Tongue (tissue), 2 donors: ENCODE results near the gene CTBS. TPM values are rescaled to one million over a fixed set of nuclear protein-coding genes. Genes with fewer than 3 reads are reported as not detected.

Experiments used
- DNase-seq: peaks from one replicate; pipeline ENCODE4 v3.0.0-alpha.2; 2015
- total RNA-seq: library from RNA; depleted of rRNA; stranded (reverse); fragments of >200 nt; gene quantifications from one replicate; pipeline ENCODE4 v1.2.3, GENCODE V29; 2014

The CTBS gene
- total RNA-seq, 1 donor from 2014 or later: 9.4 TPM

DNA sequence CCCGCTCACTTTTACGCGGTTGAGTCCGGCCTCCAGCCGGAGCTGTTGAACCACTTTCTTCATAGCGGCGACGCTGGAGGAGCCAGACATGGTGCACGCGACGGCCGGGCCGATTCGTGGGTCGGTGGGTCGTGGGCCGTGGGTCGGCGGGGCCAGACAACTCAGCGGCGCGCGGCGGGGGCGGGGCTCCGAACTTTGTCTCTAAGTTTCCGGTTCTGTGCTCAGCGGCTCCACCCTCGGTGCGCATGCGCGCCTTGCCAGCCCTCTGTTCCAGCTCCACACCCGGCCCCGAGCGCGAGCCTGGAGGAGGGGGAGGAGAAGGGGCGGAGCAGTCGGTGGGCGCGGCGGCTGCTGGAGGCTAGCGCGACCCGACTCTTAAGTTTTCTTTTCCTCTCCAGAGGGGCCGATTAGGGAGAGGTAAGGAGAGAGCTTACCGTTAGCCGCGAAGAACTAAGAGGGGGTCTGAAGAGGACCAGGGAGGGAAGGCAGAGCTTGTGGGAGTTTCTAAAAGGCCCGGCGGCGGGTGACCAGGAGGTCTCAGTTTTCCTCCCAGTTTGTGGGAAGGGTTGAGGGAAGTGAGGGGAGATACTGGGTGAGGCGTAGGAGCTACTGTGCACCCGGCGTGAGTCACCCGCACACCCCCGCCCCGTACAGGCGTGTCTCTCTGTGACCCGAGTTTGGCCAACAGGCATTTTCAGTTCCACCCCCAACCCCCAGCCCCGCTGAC lies 68.1 kb downstream of the CTBS start, which contains the start of the genes GNG5 and SPATA1:
Gene GNG5 (minus strand): TSS at position 580 of the 727 bp plus-strand sequence. CDS start 490 bp downstream, at position 90.
Gene SPATA1 (plus strand): TSS at position 385 of the 727 bp plus-strand sequence. CDS start 9,974 bp downstream, outside the sequence.
- peak; percentile 100 for DNase-seq

DNA sequence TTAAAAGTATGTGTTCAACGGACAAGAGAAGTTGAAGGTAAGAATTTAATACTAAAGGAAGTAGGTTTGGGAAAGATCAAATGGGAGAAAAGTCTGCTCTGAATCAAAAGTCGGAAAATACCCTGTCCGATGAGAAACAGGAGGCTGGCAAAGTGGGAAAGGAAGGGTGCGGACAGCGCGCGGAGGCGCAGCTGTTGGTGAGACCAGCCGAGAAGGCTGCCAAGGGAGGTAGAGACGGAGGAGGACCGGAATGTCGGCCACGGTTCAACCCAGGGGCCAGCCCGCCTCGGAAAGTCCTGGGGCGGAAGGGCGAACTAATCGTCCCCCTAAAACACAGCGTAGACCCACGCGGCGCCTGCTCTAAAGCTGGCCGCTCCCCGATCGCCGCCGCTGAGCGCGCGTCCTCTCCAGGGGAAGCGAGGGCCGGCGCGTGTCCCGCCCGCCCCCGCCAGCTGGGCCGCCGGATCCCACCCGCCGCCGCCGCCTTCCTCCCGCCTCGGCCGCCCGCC lies 68.7 kb downstream of the CTBS start:
- DNase-seq: peak; percentile 85

DNA sequence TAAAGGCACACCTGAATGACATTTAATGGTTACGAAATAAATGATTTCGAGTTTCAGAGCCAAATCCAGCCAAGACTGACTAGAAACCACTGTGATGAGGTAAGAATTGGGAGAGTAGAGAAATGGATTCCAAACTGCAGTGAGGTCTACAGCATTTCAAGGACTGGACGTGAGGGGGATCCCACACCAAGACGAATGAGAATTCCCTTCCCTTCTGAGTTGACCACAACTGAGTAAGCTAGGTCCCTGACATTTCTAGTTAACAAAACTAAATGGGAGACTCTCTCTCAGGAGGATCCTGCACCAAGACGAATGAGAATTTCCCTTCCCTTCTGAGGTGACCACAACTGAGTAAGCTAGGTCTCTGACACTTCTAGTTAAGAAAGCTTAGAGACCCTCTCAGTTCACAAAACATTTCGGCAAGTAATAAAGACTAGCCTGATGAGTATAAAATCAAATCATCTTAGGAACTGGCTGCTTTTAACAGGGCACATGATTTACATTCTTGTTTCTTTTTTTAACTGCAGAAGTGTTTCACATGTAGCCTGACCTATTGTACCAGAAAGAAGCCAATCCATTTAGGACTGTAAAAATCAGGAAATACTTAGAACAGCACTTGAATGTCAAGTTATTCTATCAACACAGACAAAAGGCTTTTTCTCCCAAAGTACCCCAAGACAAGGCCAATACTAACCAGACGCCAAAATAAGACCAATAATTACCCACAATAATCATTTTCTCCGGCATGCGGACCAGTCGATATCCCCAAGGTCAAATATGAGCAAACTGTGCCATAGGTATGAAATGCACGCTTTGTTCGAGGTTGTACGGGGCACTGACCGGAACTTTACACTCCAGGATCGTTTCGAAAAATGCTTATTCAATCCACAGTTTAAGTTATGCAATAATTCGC lies 69.4 kb downstream of the CTBS start:
- peak; percentile 39 for DNase-seq

DNA sequence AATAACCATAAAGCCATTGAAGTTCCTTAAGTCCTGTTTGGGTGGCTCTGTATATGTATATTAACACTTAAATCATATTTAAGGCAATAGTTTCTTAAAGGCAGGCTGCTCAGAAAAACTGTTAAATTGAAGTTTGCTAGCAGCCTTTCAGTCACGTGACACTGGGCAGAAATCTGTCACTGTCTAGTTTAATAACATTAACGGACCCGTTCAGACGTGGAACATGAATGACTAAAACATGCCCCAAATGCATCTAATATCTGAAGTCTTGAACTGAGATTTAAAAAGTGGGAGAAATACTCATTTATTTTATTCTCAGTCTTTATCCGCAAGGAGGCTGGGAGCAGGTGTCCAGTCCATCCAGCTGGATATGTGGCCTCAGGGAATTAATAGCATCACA lies 71.3 kb downstream of the CTBS start:
- DNase-seq: no peak

Other genes with a start within 250 kb of the CTBS start
- 2.1 TPM for gene DNASE2B, start 176.0 kb downstream of the CTBS start, total RNA-seq
- gene RPF1, start 95.2 kb downstream of the CTBS start, total RNA-seq: 27.9 TPM
- 1.1 TPM for gene SPATA1, start 68.1 kb downstream of the CTBS start, total RNA-seq
- gene GNG5, start 67.9 kb downstream of the CTBS start, total RNA-seq: 40.3 TPM
- 22.8 TPM for gene SSX2IP, start 116.0 kb upstream of the CTBS start, total RNA-seq